CD4-positive, alpha-beta T cell (primary cell): ENCODE data around the gene MARS2. TPM values are rescaled to one million over a fixed set of nuclear protein-coding genes. Genes with fewer than 3 reads are reported as not detected.
"Not testable (repeated sequence)": the region's sequence is repeated elsewhere in the genome, so short reads cannot be mapped to it uniquely, and the experiment has no call there.

Experiments used
- ATAC-seq: fragments of 200-7000 bp; cut with Tn5 transposase; one replicate; pipeline ENCODE4 v1.10.0; 2022; ENCODE audit warnings: mild to moderate bottlenecking; ENCODE audit not compliant: poor library complexity
- CTCF ChIA-PET: fragments of 350-600 bp; sonication (Branson Sonifier 250); formaldehyde crosslinking; loops from one replicate; lab custom pipeline; 2021; ENCODE audit warnings: antibody characterized with exemption, inconsistent platforms; lab: Charles Lee
- POLR2A ChIA-PET: fragments of 350-600 bp; sonication (Branson Sonifier 250); formaldehyde crosslinking; loops from one replicate; lab custom pipeline; 2021; ENCODE audit warnings: antibody characterized with exemption, inconsistent platforms; lab: Charles Lee
- DNase-seq, 14 experiments: peaks; one replicate each; pipeline ENCODE4 v3.0.0-alpha.2; 2013 to 2020; ENCODE audit warnings: mixed read lengths in 2 of 14
- H3K27ac ChIP-seq, 2 donors: one replicate each; pipeline versions ENCODE4 v1.5.1 to v1.7.0; 2013; ENCODE audit warnings: low read length in 2 of 2, low read depth in 1 of 2, mild to moderate bottlenecking in 1 of 2
- H3K27me3 ChIP-seq, 2 experiments: 1 replicate in 1 of 2; 2 replicates in 1 of 2; pipeline versions ENCODE4 v1.6.1 to v1.7.0; 2013; ENCODE audit warnings: low read length in 2 of 2, control low read depth in 1 of 2, mild to moderate bottlenecking in 1 of 2, moderate library complexity in 1 of 2; ENCODE audit not compliant: insufficient read depth in 2 of 2, control insufficient read depth in 1 of 2
- H3K36me3 ChIP-seq: one replicate; pipeline ENCODE4 v1.6.1; 2013; ENCODE audit warnings: low read length, control low read depth; ENCODE audit not compliant: insufficient read depth
- H3K4me1 ChIP-seq: one replicate; pipeline ENCODE4 v1.6.1; 2013; ENCODE audit warnings: low read length, control low read depth; ENCODE audit not compliant: insufficient read depth
- H3K4me3 ChIP-seq: one replicate; pipeline ENCODE4 v1.5.1; 2013; ENCODE audit warnings: mild to moderate bottlenecking, low read length, moderate library complexity
- H3K9me3 ChIP-seq, 2 experiments: 1 replicate in 1 of 2; 2 replicates in 1 of 2; pipeline versions ENCODE4 v1.6.1 to v1.7.0; 2013; ENCODE audit warnings: low read length in 2 of 2, mild to moderate bottlenecking in 2 of 2, control low read depth in 1 of 2, moderate library complexity in 1 of 2; ENCODE audit not compliant: control insufficient read depth in 1 of 2, insufficient read depth in 1 of 2
- H3K27ac Mint-ChIP-seq: one replicate; pipeline ENCODE4 v1.8.0; 2020; ENCODE audit warnings: mixed read lengths
- H3K27me3 Mint-ChIP-seq: one replicate; pipeline ENCODE4 v1.8.0; 2021; ENCODE audit warnings: mixed read lengths
- H3K36me3 Mint-ChIP-seq: one replicate; pipeline ENCODE4 v1.8.0; 2021; ENCODE audit warnings: low read depth, mixed read lengths
- H3K4me1 Mint-ChIP-seq: one replicate; pipeline ENCODE4 v1.8.0; 2021; ENCODE audit warnings: low read depth, mixed read lengths
- H3K4me3 Mint-ChIP-seq: one replicate; pipeline ENCODE4 v1.8.0; 2020; ENCODE audit warnings: mild to moderate bottlenecking, mixed read lengths
- H3K9me3 Mint-ChIP-seq: one replicate; pipeline ENCODE4 v1.8.0; 2020; ENCODE audit warnings: mixed read lengths
- intact Hi-C, 2 experiments: fragments of 100-400 bp; cut with DNase I in 1 of 2; cut with micrococcal nuclease in 1 of 2; formaldehyde crosslinking; loops; one replicate each; pipeline versions ENCODE4 v1.15.1 to v1.9.0; 2023 to 2025; cut with DNase I, micrococcal nuclease
- total RNA-seq, 174 experiments: library from RNA in 2 of 174; stranded (reverse) in 2 of 174; gene quantifications; one replicate each; pipeline ENCODE4 v1.2.3 and lab custom pipeline; 2021 to 2026
- TF ChIP-seq, protein P1 (sequence below): fragments of 200-600 bp; IDR thresholded peaks from one replicate; pipeline ENCODE4 v1.8.0; 2022; ENCODE audit warnings: antibody characterized with exemption, mild to moderate bottlenecking

Gene MARS2
- total RNA-seq, 2 experiments from 2014 or later, result 7.2 to 7.8 TPM

DNA sequence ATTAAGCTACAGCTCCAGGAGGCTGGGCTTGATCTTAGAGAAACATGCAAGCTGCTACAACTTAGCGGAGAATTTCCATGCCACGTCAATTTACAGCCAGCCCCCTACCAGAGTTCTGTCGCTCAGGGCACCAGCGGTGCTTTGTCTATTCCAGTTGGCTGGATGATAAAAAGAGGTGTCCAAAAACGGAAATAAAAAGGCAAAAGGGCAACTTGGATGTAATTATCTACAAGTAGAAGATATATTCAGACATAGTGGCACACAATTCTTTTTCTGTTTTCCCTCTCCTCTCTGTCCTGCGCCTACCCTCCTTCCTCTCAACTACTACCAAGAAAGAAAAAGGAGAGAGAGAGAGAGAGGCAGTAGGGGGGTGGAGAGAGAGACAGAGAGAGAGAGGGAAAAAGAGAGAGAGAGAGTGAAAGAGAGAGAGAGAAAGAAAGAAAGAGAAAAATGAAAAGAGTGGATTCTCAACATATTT, 29.4 kb upstream of the MARS2 start:
- Histone ChIP-seq H3K4me1 (no peaks in the 10 kb centered on the region), H3K36me3 (no peaks in the 10 kb centered on the region), H3K9me3 (no peaks in the 10 kb centered on the region), H3K27me3 (peaks cover 5 to 9% of the 10 kb centered on the region in 2 experiments), H3K27ac (no peak overlapping the region), H3K4me3 (no peak overlapping the region)
- intact Hi-C loops, result no loop called here
- no peaks in the 10 kb centered on the region for H3K9me3 Mint-ChIP-seq
- DNase-seq, result no peak
- no peak for ATAC-seq
- ChIA-PET CTCF (interaction anchor here (0.7 kb wide), 1 partner anchor 81 kb away, joined by 5 read pairs; no protein-coding TSS in a partner anchor), POLR2A (no interaction called here)
- H3K27me3 Mint-ChIP-seq, result peaks cover 42% of the 10 kb centered on the region
- H3K36me3 Mint-ChIP-seq, result no peaks in the 10 kb centered on the region
- no peaks in the 10 kb centered on the region for H3K4me1 Mint-ChIP-seq
- H3K27ac Mint-ChIP-seq, result no peak overlapping the region
- H3K4me3 Mint-ChIP-seq, result no peak overlapping the region
- TF ChIP-seq, protein P1, sequence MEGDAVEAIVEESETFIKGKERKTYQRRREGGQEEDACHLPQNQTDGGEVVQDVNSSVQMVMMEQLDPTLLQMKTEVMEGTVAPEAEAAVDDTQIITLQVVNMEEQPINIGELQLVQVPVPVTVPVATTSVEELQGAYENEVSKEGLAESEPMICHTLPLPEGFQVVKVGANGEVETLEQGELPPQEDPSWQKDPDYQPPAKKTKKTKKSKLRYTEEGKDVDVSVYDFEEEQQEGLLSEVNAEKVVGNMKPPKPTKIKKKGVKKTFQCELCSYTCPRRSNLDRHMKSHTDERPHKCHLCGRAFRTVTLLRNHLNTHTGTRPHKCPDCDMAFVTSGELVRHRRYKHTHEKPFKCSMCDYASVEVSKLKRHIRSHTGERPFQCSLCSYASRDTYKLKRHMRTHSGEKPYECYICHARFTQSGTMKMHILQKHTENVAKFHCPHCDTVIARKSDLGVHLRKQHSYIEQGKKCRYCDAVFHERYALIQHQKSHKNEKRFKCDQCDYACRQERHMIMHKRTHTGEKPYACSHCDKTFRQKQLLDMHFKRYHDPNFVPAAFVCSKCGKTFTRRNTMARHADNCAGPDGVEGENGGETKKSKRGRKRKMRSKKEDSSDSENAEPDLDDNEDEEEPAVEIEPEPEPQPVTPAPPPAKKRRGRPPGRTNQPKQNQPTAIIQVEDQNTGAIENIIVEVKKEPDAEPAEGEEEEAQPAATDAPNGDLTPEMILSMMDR, result no peak

DNA sequence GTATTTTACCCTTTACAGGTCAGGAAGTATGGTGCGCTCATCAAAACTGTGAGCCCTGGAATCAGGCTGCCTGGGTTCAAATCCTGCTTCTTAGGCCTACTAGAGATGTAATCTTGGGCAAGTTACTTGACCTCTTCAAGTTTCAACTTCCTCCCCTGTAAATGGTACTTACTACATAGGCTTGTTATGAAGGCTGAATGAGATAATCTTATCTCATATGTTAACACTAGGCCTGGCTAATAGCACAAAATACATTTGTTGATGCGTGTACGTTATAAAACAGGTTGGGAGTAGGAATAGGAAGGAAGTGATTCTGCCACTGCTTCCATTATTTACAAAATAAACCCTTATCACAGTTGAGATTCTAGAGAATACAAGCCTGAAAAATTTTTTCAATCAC, 28.1 kb upstream of the MARS2 start:
- Histone ChIP-seq H3K4me1 (no peaks in the 10 kb centered on the region), H3K4me3 (no peak overlapping the region), H3K9me3 (no peaks in the 10 kb centered on the region), H3K27ac (no peak overlapping the region), H3K36me3 (no peaks in the 10 kb centered on the region), H3K27me3 (peaks cover 5 to 9% of the 10 kb centered on the region in 2 experiments)
- ATAC-seq (no peak), DNase-seq (no peak)
- TF ChIP-seq, protein P1, result no peak
- H3K27ac Mint-ChIP-seq, result no peak overlapping the region
- no peaks in the 10 kb centered on the region for H3K9me3 Mint-ChIP-seq
- H3K36me3 Mint-ChIP-seq, result no peaks in the 10 kb centered on the region
- no peaks in the 10 kb centered on the region for H3K4me1 Mint-ChIP-seq
- POLR2A ChIA-PET, result no interaction called here
- intact Hi-C loops, result no loop called here
- no peak overlapping the region for H3K4me3 Mint-ChIP-seq
- CTCF ChIA-PET, result no interaction called here
- peaks cover 37% of the 10 kb centered on the region for H3K27me3 Mint-ChIP-seq

DNA sequence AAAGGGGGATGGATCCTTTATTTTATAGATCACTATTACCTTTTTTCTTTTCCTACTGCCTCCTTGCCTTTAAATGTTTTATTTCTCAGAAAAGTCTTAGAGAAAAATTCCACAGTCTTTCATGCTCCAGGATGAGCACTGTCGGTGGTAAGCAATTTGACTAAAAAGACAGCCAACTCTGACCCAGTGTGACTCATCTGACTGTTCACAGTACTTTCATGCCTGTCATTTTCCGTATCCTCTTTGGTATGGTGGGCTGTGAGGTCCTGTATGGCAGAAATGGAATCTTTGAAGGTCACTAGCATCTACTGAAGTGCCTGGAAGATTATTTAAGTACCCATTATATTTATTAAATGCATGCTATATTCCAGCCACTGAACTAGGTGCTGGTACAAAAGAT, 27.7 kb upstream of the MARS2 start:
- no peak overlapping the region for H3K4me3 Mint-ChIP-seq

DNA sequence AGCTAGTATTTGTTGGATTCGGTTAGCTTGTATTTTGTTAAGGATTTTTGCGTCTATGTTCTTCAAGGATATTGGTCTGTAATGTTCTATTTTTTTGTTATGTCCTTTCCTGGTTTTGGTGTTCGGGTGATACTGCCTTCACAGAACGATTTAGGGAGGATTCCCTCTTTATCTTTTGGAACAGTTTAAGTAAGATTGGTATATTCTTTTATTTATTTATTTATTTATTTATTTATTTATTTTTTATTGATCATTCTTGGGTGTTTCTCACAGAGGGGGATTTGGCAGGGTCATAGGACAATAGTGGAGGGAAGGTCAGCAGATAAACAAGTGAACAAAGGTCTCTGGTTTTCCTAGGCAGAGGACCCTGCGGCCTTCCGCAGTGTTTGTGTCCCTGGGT, 10.0 kb upstream of the MARS2 start:
- H3K27me3 Mint-ChIP-seq, ATAC-seq, H3K9me3 Mint-ChIP-seq, intact Hi-C loops, H3K27me3 ChIP-seq, H3K4me3 ChIP-seq, DNase-seq, H3K4me3 Mint-ChIP-seq, H3K36me3 ChIP-seq, H3K27ac ChIP-seq, H3K36me3 Mint-ChIP-seq, H3K9me3 ChIP-seq, H3K4me1 ChIP-seq, H3K4me1 Mint-ChIP-seq, CTCF ChIA-PET, H3K27ac Mint-ChIP-seq: not testable (repeated sequence)
- POLR2A ChIA-PET, result interaction anchor here (1.1 kb wide), 1 partner anchor 10 kb away, joined by 3 read pairs; the partner anchor contains the start of gene MARS2

More for the DNA sequence above, 27.7 kb upstream of the MARS2 start:
- no peaks in the 10 kb centered on the region for H3K4me1 Mint-ChIP-seq
- no peaks in the 10 kb centered on the region for H3K4me1 ChIP-seq
- no peaks in the 10 kb centered on the region for H3K9me3 Mint-ChIP-seq
- H3K27ac ChIP-seq, result no peak overlapping the region
- no peaks in the 10 kb centered on the region for H3K9me3 ChIP-seq
- TF ChIP-seq, protein P1, result no peak
- ChIA-PET CTCF (interaction anchor here (1.2 kb wide), 1 partner anchor 9 kb away, joined by 3 read pairs; no protein-coding TSS in a partner anchor), POLR2A (no interaction called here)
- no peaks in the 10 kb centered on the region for H3K36me3 ChIP-seq
- no peak overlapping the region for H3K4me3 ChIP-seq
- H3K36me3 Mint-ChIP-seq, result no peaks in the 10 kb centered on the region
- H3K27me3 ChIP-seq, result peaks cover 5 to 9% of the 10 kb centered on the region in 2 experiments
- H3K27ac Mint-ChIP-seq, result no peak overlapping the region
- peaks cover 33% of the 10 kb centered on the region for H3K27me3 Mint-ChIP-seq
- ATAC-seq, result no peak
- DNase-seq, result no peak
- intact Hi-C loops, result no loop called here

DNA sequence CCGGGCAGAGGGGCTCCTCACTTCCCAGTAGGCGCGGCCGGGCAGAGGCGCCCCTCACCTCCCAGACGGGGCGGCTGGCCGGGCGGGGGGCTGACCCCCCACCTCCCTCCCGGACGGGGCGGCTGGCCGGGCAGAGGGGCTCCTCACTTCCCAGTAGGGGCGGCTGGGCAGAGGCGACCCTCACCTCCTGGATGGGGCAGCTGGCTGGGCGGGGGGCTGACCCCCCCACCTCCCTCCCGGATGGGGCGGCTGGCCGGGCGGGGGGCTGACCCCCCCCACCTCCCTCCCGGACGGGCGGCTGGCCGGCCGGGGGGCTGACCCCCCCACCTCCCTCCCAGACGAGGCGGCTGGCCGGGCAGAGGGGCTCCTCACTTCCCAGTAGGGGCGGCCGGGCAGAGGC, 9.2 kb upstream of the MARS2 start:
- H3K27me3 ChIP-seq, H3K4me3 ChIP-seq, H3K9me3 ChIP-seq, H3K4me1 ChIP-seq, intact Hi-C loops, POLR2A ChIA-PET, H3K9me3 Mint-ChIP-seq, H3K27ac Mint-ChIP-seq, H3K27ac ChIP-seq, H3K27me3 Mint-ChIP-seq, ATAC-seq, DNase-seq, H3K36me3 ChIP-seq, H3K4me3 Mint-ChIP-seq, CTCF ChIA-PET, H3K36me3 Mint-ChIP-seq, H3K4me1 Mint-ChIP-seq: not testable (repeated sequence)
